Measurements from ENCODE around the gene CAMTA1.
"Not testable (repeated sequence)": the region's sequence is repeated elsewhere in the genome, so short reads cannot be mapped to it uniquely, and the experiment has no call there.

CAMTA1 gene

DNA sequence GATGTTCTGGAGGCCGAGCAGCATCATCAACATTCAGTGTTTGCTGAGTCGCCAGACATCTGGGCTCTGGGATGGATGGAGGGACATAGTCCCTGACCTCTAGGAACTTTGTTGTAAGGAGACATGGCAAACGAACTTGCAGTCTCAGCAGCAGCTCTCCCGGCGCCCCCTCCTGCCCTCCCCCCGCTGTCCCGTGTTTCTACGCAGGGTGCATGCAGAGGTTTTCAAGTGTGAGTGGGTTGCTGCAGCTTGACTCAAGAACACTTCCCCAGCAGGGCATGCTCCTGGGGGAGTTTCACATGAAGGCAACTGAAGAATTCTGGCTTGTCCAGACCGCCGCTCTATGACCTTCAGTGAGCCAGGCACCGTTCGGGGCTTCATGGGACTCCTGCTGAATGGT lies 121.9 kb downstream of the CAMTA1 start:
- no peak for DNase-seq (ENCODE audit: low read depth)

DNA sequence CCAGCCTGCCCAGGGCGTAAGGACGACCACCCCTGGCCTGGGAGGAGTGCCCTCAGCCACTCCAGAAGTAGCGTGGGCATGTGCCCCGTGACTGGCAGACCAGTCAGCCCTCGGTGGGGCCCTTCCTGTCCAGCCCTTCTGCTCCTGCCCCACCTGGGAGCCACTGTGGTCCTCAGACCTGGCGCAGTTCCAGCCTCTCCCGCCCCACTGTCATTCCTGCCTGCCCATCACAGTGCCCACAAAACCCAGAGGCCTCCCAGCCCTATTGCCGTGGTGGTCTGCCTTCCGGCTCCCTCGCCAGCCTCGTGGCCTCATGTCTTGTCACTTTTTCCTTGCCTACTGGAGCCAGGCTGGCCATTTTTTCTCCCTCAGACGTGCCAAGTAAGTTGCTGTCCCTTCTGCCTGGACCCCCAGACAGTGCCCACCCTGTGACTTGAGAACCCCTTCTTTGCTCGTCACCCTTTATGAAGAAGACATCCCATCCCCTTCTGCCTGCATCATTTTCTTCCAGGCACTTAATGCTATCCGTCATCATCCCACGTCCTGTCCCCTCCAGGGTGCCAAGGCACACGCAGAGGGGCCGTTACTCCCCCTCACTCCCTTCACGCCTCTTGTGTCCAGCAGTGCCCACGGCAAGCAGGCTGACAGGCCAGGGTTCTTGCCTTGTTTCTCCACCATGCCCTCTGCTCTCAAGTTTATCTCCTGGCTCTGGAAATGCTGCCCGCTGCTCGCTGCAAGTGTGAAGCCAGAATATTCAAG lies 122.6 kb downstream of the CAMTA1 start:
- no peak for DNase-seq (ENCODE audit: low read depth)

DNA sequence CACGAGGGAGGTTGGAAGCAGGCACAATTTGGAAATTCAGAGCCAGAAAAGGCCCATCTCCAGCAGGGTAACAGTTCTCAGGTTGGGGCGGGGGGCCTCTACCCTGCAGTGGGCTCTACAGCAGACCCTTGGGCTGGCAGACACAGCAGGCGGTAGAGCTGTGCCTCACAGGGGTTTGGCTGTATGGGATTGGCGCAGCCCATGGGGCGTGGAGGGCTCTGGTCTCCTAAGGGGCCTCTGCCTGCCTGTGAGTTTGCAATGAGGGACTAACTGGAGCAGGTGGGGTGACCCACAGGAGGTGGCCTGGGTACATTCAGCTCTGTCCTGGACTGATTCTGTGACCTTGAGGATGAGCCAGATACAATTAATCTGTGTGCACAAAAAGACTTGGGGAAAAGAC lies 124.1 kb downstream of the CAMTA1 start:
- DNase-seq (ENCODE audit: low read depth): no peak

DNA sequence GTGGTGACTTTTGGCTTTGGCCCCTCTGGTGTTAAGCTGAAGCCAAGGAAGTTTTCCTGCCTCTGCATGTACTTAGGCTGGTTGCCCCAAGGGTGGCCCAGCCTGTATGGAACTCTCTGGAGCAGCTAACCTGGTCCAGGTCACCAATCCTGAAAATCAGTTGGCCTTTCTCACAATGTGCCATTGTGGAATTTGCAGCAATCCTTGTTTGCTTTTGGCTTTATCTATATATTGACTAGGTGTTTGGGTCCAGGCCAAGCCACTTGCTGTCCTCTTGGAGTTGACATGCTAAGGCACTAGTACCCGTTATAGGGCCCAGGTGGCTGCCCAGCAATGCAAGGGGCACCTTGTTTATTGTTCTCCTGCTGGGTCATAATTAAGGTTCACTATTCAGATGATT lies 124.6 kb downstream of the CAMTA1 start:
- no peak for DNase-seq (ENCODE audit: low read depth)

DNA sequence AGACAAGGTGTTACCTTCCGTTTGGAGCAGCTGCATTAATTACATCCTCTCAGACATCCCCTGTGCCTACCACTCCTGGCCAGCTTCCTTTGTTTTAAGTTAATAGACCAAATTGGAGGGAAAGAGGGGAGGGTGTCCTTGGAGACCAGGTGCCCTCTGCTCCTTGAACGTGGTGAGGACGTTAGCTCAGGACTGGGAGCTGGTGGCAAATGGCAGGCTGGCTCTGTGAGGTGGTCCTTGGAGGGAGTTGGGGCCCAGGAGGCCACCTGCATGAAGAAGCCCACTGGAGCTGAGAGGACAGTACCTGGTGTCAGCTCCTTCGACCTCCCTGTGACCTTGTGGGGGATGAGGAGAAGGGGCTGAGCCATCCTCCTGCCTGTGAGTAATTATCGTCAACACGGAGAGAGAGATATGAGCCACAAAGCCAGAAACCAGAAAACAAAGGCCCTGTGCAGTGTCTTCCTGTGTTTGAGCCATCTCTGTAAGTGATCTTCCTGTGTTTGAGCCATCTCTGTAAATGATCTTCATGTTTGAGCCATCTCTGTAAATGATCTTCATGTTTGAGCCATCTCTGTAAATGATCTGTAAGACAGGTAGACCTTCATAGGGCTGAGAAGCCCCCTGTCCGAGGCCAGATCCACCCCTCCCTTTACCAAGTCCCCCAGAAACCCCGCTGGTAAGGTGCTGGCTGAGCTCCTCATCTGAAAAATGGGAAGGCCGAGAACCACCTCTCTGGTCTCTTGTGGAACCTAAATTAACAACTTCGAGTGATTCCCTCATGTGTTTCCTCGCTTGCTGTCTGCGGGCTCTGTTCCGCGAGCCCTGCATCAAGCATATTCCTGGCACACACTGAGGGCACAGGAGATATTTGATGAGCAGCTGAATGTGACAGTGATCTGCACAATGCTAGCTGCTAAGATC lies 126.0 kb downstream of the CAMTA1 start:
- no peak for DNase-seq (ENCODE audit: low read depth)

DNA sequence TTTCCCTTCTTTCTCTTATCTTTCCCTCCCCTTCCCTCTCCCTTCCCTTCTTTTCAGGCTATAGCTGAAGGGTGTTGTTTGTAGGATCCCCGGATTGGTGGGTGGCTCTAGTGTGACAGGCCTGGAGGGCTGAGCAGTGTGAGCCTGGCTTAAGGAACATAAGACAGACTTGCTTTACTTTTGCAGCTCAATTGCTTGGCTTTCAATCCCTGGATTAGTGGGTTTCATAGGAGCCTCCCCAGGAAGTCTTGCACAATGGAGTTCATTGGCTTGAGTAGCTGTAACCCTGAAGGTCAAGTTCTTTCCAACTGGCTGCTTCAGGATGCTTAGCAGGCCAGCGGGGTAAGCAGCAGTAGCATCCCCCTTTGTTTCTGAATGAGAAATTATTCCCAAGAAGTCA lies 126.7 kb downstream of the CAMTA1 start:
- no peak for DNase-seq (ENCODE audit: low read depth)

DNA sequence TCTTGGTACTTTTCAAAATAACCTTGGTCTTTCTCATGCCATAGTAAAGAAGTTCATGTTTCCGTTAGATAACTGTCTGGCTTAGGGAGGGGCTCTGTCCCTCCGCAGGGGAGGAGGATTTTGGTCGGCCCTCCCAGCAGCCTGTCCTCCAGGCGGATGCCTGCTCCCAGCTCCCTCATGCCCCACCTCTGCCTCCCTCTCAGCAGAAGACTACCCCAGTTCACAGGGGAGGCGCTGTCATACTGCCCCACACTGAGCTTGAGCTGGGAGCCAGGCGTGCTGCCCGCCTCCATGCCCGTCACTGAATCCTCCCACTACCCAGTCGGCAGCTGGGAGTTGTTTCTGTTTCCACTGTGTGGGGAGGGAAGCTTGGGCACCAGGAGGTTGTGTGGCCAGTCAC lies 127.3 kb downstream of the CAMTA1 start:
- DNase-seq (ENCODE audit: low read depth): no peak

DNA sequence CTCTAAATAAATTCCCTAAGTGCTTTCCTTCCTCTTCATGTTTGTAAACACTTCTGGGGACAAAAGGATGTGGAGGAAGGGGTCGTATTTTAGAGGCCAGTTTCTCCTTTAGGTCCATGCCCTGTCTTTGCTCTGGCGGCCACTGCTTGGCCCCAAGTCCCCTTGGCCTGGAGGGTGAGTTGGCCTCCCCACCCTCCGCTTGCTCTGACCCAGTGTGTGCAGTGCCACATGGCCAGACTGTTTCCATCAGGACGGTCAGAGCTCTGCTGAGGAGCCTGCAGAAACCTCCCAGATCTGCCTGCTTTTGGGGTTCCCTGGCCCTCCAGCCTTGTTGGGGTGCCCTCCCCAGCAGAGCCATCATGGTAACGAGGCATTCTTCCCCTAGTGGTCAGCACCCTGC lies 127.8 kb downstream of the CAMTA1 start:
- no peak for DNase-seq (ENCODE audit: low read depth)

DNA sequence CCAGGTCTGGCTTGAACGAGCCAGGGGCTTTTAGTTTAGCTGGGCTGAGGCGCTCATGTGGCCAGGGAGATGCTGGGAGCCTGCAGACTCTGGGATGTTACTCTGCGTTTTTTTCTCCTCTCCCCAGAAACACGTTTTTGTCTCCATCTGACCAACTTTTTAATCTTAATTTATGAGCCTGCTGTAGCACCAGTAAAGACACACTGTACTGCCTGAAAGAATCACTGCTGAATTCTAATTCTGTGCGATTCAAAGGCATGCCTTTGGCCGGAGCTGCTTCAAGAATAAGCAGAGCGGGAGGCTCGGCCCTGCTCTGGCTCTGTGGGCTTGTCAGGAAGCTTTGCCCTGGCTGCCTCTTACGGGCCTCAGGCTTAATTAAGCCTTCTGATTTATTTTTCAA lies 129.5 kb downstream of the CAMTA1 start:
- no peak for DNase-seq (ENCODE audit: low read depth)

DNA sequence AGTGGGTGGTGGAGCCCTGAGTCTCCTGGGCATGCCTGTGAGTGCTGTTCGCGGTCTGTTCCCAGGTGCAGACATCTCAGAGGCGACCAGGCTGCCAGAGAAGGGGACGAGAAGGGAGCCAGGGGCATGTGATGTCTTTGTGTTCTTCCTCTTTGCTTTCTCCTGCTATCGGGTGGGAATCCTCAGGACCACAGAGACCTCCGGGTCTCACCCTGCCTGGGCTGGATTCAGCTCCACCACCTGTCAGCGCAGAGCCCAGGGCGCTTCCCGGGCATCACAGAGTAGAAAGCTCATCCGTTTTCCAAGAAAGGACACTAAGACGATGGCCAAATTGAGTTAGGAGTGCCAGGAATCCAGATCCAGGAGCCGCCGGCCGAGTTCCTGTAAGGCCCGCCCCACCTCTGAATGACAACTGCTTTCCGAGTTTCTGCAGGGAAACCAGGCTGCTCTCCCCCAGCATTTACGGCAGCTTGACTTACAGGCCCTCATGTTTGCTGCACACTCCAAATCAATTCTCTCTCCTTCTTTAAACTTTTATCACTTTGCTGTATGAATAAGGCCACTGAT lies 130.8 kb downstream of the CAMTA1 start:
- no peak for DNase-seq (ENCODE audit: low read depth)

DNA sequence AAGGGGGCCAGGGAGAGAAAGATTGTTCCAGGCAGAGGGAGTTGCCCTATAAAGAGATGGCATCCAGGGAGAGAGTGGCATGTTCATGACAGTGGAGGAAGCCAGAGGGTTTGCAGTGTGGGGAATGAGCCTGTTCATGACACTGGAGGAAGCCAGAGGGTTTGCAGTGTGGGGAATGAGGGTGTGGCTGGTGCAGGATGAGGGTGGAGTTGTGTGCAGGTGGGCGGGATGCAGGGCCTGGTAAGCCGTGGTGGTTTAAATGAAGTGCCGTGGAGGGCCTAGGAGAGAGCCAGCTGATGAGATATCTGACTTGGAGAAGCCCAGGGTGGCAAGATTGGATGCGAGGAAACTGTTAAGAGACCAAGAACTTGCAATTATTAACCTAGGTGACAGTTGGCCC lies 131.8 kb downstream of the CAMTA1 start:
- DNase-seq (ENCODE audit: low read depth): no peak

DNA sequence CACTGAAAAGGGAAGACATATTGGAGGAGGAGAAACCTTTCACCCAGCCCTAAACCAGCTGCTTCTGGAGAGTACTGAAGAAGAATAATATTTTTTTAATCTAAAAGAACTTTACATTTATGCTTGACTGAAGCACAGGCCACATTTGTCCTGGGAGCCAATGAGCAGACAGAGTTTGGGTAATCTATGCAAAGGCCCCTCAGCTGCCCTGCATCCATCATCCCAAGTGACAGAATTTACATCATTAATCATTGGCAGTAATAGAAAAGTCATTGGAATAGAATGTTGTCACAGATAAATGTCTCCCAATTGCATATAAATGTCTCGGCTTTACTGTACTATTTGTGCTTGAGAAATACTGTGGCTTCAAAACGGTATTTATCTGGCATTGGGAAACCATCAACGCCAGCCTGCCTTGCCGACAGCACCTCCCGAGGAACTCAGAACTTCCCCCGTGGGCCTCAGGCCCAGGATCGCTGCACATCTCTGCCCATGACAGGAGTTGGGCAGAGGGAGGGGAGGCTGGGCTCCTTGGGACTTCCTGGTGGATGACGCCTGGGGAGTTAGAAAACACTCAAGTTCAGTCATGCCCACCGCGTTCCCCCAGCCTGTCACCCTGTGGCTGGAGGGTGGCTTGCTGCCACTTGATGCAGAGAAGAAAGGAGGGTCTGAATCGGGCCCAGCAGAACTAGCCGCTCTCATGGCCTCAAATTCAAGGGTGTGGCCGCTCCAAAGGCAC lies 133.1 kb downstream of the CAMTA1 start:
- no peak for DNase-seq (ENCODE audit: low read depth)

DNA sequence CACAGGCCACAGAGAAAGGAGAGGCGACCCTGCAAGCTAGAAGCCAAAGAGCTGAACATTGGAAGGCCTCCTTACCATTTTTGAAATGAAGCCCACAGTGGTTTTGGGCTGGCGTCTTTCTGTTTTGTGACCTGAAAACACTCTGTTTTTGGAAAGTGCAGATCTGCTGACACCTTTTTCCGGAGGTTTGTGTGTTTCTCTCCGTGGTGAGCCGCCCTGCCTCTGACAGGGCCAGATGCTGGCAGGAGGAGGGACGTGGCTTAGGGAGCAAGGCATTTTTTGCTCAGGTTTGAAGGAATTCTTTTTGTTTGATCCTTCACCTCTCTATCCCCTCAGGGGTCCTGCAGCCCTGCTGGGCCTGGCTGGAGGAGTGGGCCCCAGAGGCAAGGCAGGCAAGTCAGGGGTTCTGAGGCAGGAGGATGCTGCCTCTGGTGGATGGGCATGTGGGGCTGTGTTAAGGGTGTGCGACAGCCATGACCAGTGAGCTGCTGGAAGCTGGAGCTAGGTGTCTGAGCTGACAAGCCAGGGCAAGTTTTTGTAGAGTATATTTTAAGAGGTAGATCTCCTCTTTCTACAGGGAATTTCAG lies 133.8 kb downstream of the CAMTA1 start:
- DNase-seq (ENCODE audit: low read depth): no peak

DNA sequence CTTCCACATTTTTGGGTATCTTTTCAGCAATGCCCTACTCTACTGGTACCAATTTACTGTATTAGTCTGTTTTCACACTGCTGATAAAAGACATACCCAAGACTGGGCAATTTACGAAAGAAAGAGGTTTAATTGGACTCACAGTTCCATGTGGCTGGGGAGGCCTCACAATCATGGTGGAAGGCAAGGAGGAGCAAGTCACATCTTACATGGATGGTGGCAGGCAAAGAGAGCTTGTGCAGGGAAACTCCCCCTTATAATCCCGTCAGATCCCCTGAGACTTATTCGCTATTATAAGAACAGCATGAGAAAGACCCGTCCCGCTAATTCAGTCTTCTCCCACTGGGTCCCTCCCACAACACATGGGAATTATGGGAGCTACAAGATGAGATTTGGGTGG lies 136.3 kb downstream of the CAMTA1 start:
- not testable (repeated sequence) for DNase-seq (ENCODE audit: low read depth)

DNA sequence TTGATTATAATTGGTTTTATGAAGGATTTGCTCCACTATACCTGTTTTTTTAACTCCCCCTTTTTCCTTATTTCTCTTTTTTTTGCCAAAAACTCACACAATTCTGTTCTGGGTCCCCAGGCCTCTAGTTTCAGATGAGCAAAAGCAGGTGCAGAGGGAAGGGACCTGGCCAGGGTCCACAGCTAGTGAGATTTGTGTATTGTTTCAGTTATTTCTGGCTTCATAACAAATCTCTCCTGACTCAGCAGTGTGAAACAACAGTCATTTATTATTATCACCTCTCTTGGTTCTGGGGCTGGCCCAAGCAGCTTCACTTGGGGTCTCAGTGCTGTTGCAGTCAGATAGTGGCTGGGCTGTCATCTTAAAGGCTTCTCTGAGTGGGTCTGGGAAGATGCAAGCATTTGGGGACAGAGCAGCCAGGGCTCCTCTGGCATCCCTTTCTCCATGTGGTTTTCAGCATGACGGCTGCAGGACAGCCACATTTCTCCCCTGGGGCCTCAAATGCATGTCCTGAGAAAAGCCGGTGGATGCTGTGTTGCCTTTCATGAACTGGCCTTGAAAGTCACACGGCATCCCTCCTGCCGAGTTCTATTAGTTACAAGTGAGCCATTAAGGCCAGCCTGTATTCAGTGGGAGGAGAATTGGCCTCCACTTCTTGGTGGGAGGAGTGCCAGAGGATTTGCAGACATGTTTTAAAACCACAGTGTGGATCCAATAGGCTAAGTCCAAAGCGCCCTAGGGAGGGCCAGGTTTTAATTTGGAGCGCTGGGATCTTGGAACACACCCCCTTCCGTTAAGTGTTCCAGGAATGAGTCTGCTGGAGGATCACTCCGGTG lies 137.1 kb downstream of the CAMTA1 start:
- DNase-seq (ENCODE audit: low read depth): no peak

DNA sequence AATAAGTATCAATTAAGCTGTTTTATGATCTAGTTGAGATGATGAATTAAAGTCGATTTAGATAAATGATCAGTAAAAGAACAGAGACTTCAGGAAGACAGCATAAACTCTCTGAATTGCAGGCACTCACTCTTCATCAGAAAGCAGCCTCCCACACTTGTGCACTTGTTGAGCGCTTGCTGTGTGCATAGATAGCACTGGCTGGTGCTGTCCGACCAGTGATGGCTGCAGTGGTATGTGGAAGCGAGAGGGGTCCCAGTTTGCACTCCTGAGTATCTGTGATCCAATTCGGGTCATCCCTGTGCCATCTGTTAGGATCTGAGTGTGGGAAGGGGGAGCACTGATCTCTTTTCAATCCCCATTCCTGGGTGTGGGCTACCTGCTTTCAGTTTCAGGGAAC lies 137.8 kb downstream of the CAMTA1 start:
- DNase-seq (ENCODE audit: low read depth): no peak

DNA sequence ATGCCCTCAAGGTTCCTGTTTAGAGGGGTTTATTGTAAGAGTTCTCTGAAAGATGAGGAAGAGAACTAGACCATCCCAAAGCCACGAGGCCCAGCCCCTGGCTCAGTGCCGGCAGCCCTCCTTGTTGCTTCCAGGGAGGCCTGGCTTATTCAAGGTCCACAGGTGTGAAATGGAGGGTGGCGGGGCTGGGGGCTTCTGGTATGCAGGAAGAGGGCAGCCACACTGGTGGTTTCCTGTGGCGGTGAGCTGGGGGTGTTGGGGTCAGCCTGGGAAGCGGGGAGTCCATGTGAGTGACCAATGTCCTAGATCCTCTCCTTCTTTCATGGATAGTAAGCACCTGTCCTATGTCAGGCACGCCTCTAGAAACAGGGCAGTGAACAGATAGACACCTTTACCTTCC lies 138.2 kb downstream of the CAMTA1 start:
- DNase-seq (ENCODE audit: low read depth): no peak

DNA sequence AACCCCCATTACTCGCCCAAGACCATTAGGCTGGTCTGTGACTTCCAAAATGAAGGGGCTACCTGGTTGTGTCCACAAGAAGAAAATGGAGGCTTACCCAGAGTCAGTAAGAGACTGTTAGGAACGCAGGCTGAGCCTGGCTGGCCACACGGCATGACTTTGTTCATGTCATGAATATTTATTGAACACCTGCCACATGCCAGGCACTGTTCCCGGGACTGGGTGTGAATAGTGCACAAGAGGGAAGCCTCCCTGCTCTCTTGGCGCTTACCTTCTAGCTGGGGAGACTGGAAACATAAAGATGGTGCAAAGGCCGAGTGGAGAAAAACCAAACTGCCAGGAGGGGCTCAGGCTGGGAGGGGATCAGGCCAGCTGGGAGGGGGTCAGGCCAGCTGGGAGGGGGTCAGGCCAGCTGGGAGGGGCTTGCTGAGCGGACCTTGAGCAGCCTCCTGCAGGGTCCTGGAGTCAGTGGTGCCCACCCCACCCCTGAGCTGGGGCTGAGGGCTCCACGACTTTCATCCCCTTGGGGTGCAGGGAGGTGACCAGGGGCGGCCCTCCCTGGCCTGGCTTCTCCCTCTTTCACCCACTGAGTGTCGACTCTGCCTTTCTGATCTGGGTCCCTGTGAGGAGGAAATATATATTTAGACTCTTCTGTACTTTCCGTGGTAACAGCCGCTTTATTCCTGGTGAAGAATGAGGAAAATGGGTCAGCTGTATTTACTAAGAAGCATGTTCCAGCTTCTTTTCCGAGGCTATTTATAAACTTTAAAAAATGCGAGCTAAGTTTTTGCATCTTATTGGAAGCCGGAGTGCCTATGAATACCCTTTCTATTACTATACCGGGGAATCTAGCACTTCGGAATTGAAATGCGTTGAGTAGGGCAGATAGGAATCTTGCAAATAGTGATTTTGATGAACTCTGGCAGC lies 139.0 kb downstream of the CAMTA1 start:
- DNase-seq (ENCODE audit: low read depth): no peak

DNA sequence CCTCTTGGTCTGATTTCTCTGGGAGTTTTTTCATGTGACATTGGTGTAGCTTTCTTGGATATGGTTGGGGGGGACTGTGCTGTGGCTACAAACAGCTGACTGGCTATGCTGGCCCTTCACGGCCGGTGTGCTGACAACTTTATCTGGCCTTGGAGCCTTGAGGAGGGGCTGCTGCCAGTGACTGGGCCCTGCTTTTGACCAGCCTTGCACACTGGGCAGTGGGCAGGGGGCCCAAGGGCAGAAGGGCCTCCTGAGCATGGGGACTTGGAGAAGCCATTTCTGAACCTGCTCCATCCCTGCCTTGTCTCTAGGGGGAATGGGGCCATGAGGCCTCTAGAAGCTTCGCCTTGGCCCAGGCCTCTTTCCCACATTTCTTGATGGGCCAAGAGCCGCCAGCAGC lies 139.6 kb downstream of the CAMTA1 start:
- no peak for DNase-seq (ENCODE audit: low read depth)

DNA sequence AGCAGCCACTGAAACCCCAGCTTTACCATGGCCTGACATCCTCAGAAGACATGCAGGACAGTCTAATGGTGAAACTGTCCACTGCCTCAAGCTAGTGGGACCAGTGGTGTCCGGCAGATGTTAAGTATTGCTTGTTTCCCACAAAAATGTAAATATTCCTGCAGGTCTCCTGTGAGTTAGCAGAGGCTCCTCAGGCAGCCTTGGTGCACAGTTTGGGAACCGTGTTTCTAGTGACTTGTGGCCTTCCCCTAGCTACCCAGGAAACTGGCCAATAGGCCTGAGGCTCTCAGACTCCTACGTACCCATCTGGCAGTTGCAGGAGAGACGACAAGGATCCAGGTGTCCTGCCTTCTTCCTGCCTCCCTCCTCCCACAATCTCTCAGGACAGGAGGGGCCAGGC lies 142.4 kb downstream of the CAMTA1 start:
- no peak for DNase-seq (ENCODE audit: low read depth)
